Naive thymus-derived CD8-positive, alpha-beta T cell (primary cell): ENCODE results near the gene OR11L1. TPM values are rescaled to one million over a fixed set of nuclear protein-coding genes. Genes with fewer than 3 reads are reported as not detected.

Experiments used
- ATAC-seq, 2 donors: fragments of 150-1000 bp; cut with Tn5 transposase in 1 of 2; sonication (Bioruptor Pico), chemical (Tn5 transposase) in 1 of 2; 1 replicate in 1 of 2; 2 replicates in 1 of 2; pipeline ENCODE4 v1.10.0; 2021; ENCODE audit warnings: mild to moderate bottlenecking in 2 of 2, moderate library complexity in 2 of 2
- POLR2A ChIA-PET: fragments of 350-600 bp; sonication (Branson Sonifier 250); formaldehyde crosslinking; loops from one replicate; lab custom pipeline; 2021; ENCODE audit warnings: antibody characterized with exemption; lab: Charles Lee
- DNase-seq, 10 donors: peaks; one replicate each; pipeline versions ENCODE4 v3.0.0 to v3.0.0-alpha.2; 2020 to 2022
- H3K27ac Mint-ChIP-seq, 10 donors: one replicate each; pipeline ENCODE4 v1.8.0; 2020 to 2022; ENCODE audit warnings: mild to moderate bottlenecking in 10 of 10, mixed read lengths in 10 of 10, moderate library complexity in 4 of 10, inconsistent platforms in 1 of 10
- H3K27me3 Mint-ChIP-seq, 5 donors: one replicate each; pipeline ENCODE4 v1.8.0; 2021 to 2022; ENCODE audit warnings: mixed read lengths in 5 of 5
- H3K36me3 Mint-ChIP-seq, 3 donors: one replicate each; pipeline ENCODE4 v1.8.0; 2020 to 2022; ENCODE audit warnings: mixed read lengths in 3 of 3, mild to moderate bottlenecking in 2 of 3, inconsistent platforms in 1 of 3
- H3K4me1 Mint-ChIP-seq, 4 donors: one replicate each; pipeline ENCODE4 v1.8.0; 2021 to 2022; ENCODE audit warnings: mixed read lengths in 4 of 4
- H3K4me3 Mint-ChIP-seq, 10 donors: one replicate each; pipeline ENCODE4 v1.8.0; 2020 to 2022; ENCODE audit warnings: mild to moderate bottlenecking in 10 of 10, mixed read lengths in 10 of 10, moderate library complexity in 6 of 10, inconsistent platforms in 1 of 10
- H3K9me3 Mint-ChIP-seq, 9 donors: one replicate each; pipeline ENCODE4 v1.8.0; 2020 to 2022; ENCODE audit warnings: mixed read lengths in 9 of 9, mild to moderate bottlenecking in 3 of 9, inconsistent platforms in 1 of 9, moderate library complexity in 1 of 9
- polyA plus RNA-seq, 3 donors: library from polyadenylated mRNA; unstranded; fragments of 300-500 nt; fragmentation: Illumina TruSeq; gene quantifications; one replicate each; pipeline ENCODE4 v1.2.3, GENCODE V29; 2021
- total RNA-seq, 8 experiments: library from RNA in 2 of 8; stranded (reverse) in 2 of 8; gene quantifications; one replicate each; pipeline ENCODE4 v1.2.3 and lab custom pipeline; 2021 to 2026

Gene OR11L1
- total and polyA plus RNA-seq, 5 experiments from 2014 or later, result not detected

DNA sequence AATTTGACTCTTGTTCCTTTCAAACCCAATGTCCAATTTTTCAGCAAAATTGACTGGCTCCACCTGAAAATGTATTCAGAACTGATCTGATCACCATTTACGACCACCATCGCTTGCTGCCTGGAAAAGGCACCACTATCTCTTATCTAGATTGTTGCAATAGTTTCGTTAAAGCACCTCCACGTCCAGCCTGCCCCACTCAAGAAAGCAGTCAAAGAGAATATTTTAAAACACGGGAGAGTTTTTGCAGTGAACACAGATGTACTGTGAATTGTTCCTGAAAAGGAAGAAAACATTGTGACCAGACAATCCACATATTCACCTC, 4.0 kb upstream of the OR11L1 start:
- POLR2A ChIA-PET, result no interaction called here

GRCh38 chr1:247845011-247845692, 3.5 kb upstream of the OR11L1 start:
- H3K4me1 Mint-ChIP-seq, result peaks cover 0 to 5% (median 2%) of the 10 kb centered on the region in 4 donors
- H3K9me3 Mint-ChIP-seq, result no peaks in the 10 kb centered on the region
- H3K27me3 Mint-ChIP-seq, result peaks cover 0 to 6% (median 0%) of the 10 kb centered on the region in 5 donors
- POLR2A ChIA-PET, result no interaction called here
- H3K27ac Mint-ChIP-seq, result no peak overlapping the region
- ATAC-seq, result no peak
- DNase-seq, result no peak
- no peak overlapping the region for H3K4me3 Mint-ChIP-seq
- H3K36me3 Mint-ChIP-seq, result no peaks in the 10 kb centered on the region

More for the DNA sequence above, 4.0 kb upstream of the OR11L1 start:
- no peak for ATAC-seq
- Mint-ChIP-seq H3K36me3 (no peaks in the 10 kb centered on the region), H3K9me3 (no peaks in the 10 kb centered on the region), H3K4me3 (no peak overlapping the region), H3K4me1 (peaks cover 0 to 5% (median 2%) of the 10 kb centered on the region in 4 donors), H3K27ac (no peak overlapping the region), H3K27me3 (peaks cover 0 to 6% (median 0%) of the 10 kb centered on the region in 5 donors)
- no peak for DNase-seq

DNA sequence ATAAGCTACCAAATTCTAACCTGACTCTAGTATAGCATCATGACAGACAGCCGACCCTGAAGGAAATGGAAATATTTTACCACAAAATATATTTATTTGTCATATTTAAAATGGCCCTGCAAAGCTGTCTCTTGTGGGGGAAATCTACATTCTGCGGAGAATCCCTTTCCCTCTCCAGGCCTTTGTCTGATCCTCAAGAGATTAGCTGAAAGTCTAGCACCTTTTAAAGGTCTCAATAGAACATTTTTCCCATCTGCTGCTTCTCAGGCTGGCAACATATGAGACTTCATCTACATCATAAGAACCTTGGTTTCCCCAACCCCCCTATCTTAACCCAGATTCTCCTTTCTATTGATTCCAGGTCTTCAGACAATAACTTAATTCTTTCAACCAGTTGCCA, 1.7 kb upstream of the OR11L1 start:
- no peaks in the 10 kb centered on the region for H3K36me3 Mint-ChIP-seq
- no peak for ATAC-seq
- no peak overlapping the region for H3K27ac Mint-ChIP-seq
- H3K4me1 Mint-ChIP-seq, result peaks cover 0 to 5% (median 2%) of the 10 kb centered on the region in 4 donors
- peaks cover 0 to 5% (median 0%) of the 10 kb centered on the region in 5 donors for H3K27me3 Mint-ChIP-seq
- no peak for DNase-seq
- no peaks in the 10 kb centered on the region for H3K9me3 Mint-ChIP-seq
- no peak overlapping the region for H3K4me3 Mint-ChIP-seq
- POLR2A ChIA-PET, result no interaction called here

GRCh38 chr1:247840818-247841217, 878 bp downstream of the OR11L1 start:
- ATAC-seq (no peak), DNase-seq (no peak)
- Mint-ChIP-seq H3K36me3 (no peaks in the 10 kb centered on the region), H3K27ac (peak overlapping the region in 1 of 10 donors; percentile 66), H3K4me1 (peaks cover 0 to 5% (median 2%) of the 10 kb centered on the region in 4 donors), H3K27me3 (peaks cover 0 to 3% (median 0%) of the 10 kb centered on the region in 5 donors), H3K4me3 (no peak overlapping the region), H3K9me3 (no peaks in the 10 kb centered on the region)
- POLR2A ChIA-PET, result no interaction called here

GRCh38 chr1:247833601-247834000, 8.1 kb downstream of the OR11L1 start:
- no peak for ATAC-seq
- H3K27ac Mint-ChIP-seq, result no peak overlapping the region
- H3K36me3 Mint-ChIP-seq, result no peaks in the 10 kb centered on the region
- no peak overlapping the region for H3K4me3 Mint-ChIP-seq
- peaks cover 0 to 9% (median 4%) of the 10 kb centered on the region in 5 donors for H3K27me3 Mint-ChIP-seq
- POLR2A ChIA-PET, result no interaction called here
- H3K9me3 Mint-ChIP-seq, result no peaks in the 10 kb centered on the region
- DNase-seq, result no peak
- no peaks in the 10 kb centered on the region for H3K4me1 Mint-ChIP-seq

DNA sequence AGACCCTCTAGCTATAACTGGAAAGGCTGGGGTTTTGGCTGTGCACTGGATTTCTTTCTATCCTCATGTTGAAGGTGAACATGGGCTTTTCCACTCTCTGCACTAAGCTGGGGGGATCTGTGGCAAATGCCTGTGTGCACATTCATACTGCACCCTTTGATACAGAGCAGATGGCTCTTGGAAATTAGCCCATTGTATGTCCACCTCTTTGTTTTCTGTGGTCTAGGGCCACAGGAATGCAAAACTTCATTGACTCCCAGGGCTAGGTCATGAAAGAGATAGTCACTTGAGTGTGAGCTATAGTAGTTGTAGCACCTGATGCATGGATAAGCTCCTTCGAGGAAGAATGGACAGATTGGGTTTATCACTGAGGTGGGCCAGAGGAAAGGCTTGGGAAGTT, 12.0 kb downstream of the OR11L1 start:
- ATAC-seq (no peak), DNase-seq (no peak)
- Mint-ChIP-seq H3K27ac (no peak overlapping the region), H3K9me3 (no peaks in the 10 kb centered on the region), H3K27me3 (peaks cover 0 to 9% (median 4%) of the 10 kb centered on the region in 5 donors), H3K4me1 (no peaks in the 10 kb centered on the region), H3K4me3 (no peak overlapping the region), H3K36me3 (no peaks in the 10 kb centered on the region)
- POLR2A ChIA-PET, result no interaction called here

DNA sequence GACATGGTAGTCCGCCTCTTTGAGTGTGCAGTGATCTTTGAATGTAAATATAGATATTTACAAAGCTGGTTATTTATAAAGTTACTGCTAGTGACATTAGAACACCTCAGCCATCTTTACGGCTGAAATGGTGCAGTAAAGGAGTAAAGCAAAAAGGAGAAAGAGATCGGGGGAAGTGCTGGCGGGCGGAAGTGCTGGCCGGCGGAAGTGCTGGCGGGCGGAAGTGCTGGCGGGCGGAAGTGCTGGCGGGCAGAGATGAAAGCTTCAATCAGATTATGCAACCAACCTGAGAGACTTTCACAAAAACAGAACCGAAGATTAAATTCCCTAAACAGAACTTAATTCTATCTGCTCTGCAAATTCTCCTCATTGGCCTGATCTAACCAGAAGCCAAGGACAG, 16.3 kb downstream of the OR11L1 start:
- H3K27me3 Mint-ChIP-seq, result no peaks in the 10 kb centered on the region
- POLR2A ChIA-PET, result no interaction called here
- no peak overlapping the region for H3K4me3 Mint-ChIP-seq
- no peak for ATAC-seq
- DNase-seq, result no peak
- H3K4me1 Mint-ChIP-seq, result no peaks in the 10 kb centered on the region
- no peak overlapping the region for H3K27ac Mint-ChIP-seq
- no peaks in the 10 kb centered on the region for H3K9me3 Mint-ChIP-seq
- H3K36me3 Mint-ChIP-seq, result no peaks in the 10 kb centered on the region

DNA sequence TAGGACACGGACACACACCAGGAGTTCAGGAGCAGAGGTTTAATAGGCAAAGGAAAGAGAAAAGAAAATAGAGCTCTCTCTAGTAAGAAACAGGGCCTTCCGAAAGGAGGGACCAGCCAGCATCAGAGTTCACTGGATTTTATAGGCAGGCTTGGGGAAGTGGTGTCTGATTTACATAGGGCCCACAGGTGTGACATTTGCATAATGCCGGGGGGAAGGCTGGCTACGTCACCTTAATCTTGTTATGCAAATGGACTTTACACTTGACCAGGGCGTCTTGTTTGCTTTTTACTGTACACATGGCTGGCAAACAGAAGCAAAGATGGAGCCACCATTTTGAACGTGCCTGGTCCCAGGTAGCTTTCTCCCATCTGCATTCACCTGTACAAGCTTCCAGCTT, 17.7 kb downstream of the OR11L1 start, which contains the start of gene OR14A16:
Gene OR14A16, minus strand, starts transcription at position 97 of the 400 bp plus-strand sequence. CDS start 8,390 bp downstream, outside the sequence.
- no peak for DNase-seq
- no peak for ATAC-seq
- Mint-ChIP-seq H3K9me3 (no peaks in the 10 kb centered on the region), H3K36me3 (no peaks in the 10 kb centered on the region), H3K27me3 (no peaks in the 10 kb centered on the region), H3K4me1 (no peaks in the 10 kb centered on the region), H3K4me3 (no peak within 1 kb of the TSS), H3K27ac (no peak within 1 kb of the TSS)
- POLR2A ChIA-PET, result no interaction called here

GRCh38 chr1:247822060-247822459, 19.6 kb downstream of the OR11L1 start:
- Mint-ChIP-seq H3K4me1 (no peaks in the 10 kb centered on the region), H3K9me3 (no peaks in the 10 kb centered on the region), H3K36me3 (no peaks in the 10 kb centered on the region), H3K27me3 (no peaks in the 10 kb centered on the region), H3K27ac (no peak overlapping the region), H3K4me3 (no peak overlapping the region)
- no peak for ATAC-seq
- no peak for DNase-seq
- POLR2A ChIA-PET, result no interaction called here

GRCh38 chr1:247812637-247813036, 29.1 kb downstream of the OR11L1 start:
- no peak overlapping the region for H3K4me3 Mint-ChIP-seq
- no peak overlapping the region for H3K27ac Mint-ChIP-seq
- H3K36me3 Mint-ChIP-seq, result no peaks in the 10 kb centered on the region
- ATAC-seq, result no peak
- no peaks in the 10 kb centered on the region for H3K27me3 Mint-ChIP-seq
- H3K9me3 Mint-ChIP-seq, result peaks cover 0 to 3% (median 0%) of the 10 kb centered on the region in 9 donors
- no peaks in the 10 kb centered on the region for H3K4me1 Mint-ChIP-seq
- no peak for DNase-seq
- POLR2A ChIA-PET, result no interaction called here

GRCh38 chr1:247797518-247797917, 44.2 kb downstream of the OR11L1 start:
- Mint-ChIP-seq H3K27ac (no peak overlapping the region), H3K4me1 (no peaks in the 10 kb centered on the region), H3K4me3 (no peak overlapping the region), H3K27me3 (peaks cover 0 to 6% (median 0%) of the 10 kb centered on the region in 5 donors), H3K9me3 (peaks cover 0 to 8% (median 0%) of the 10 kb centered on the region in 9 donors), H3K36me3 (no peaks in the 10 kb centered on the region)
- DNase-seq, result no peak
- POLR2A ChIA-PET, result no interaction called here
- ATAC-seq, result no peak
